Osteocyte (in vitro differentiated cells): Measurements from ENCODE around the gene SLC45A2. TPM values are rescaled to one million over a fixed set of nuclear protein-coding genes. Genes with fewer than 3 reads are reported as not detected.

Source experiments
- DNase-seq: peaks from one replicate; pipeline ENCODE4 v3.0.0; 2021; ENCODE audit warnings: mixed read lengths; ENCODE audit not compliant: unreplicated experiment; ENCODE audit errors: extremely low spot score
- H3K27ac Mint-ChIP-seq: one replicate; pipeline ENCODE4 v1.8.0; 2021; ENCODE audit warnings: mild to moderate bottlenecking, mixed read lengths; ENCODE audit not compliant: unreplicated experiment
- H3K27me3 Mint-ChIP-seq: one replicate; pipeline ENCODE4 v1.8.0; 2021; ENCODE audit warnings: mixed read lengths; ENCODE audit not compliant: unreplicated experiment
- H3K36me3 Mint-ChIP-seq: one replicate; pipeline ENCODE4 v1.8.0; 2021; ENCODE audit warnings: mixed read lengths; ENCODE audit not compliant: unreplicated experiment
- H3K4me1 Mint-ChIP-seq: one replicate; pipeline ENCODE4 v1.8.0; 2021; ENCODE audit warnings: mixed read lengths; ENCODE audit not compliant: unreplicated experiment
- H3K4me3 Mint-ChIP-seq: one replicate; pipeline ENCODE4 v1.8.0; 2021; ENCODE audit warnings: mild to moderate bottlenecking, moderate library complexity, mixed read lengths; ENCODE audit not compliant: unreplicated experiment
- H3K9me3 Mint-ChIP-seq: one replicate; pipeline ENCODE4 v1.8.0; 2021; ENCODE audit warnings: mixed read lengths; ENCODE audit not compliant: unreplicated experiment
- CTCF ChIP-seq: fragments of 200-600 bp; sonication (generic); IDR thresholded peaks from 2 replicates; pipeline ENCODE4 v1.5.0; 2021; ENCODE audit warnings: antibody characterized with exemption, mild to moderate bottlenecking, moderate library complexity
- total RNA-seq: library from RNA; stranded (reverse); gene quantifications from 2 replicates; pipeline ENCODE4 v1.2.1, GENCODE V29; 2021

Gene SLC45A2
- total RNA-seq, 1 donor from 2014 or later: not detected

GRCh38 chr5:33994845-33995244 lies 10.4 kb upstream of the SLC45A2 start:
- Mint-ChIP-seq H3K9me3 (no peaks in the 10 kb centered on the region), H3K36me3 (peaks cover 17% of the 10 kb centered on the region), H3K27ac (no peak overlapping the region), H3K4me3 (no peak overlapping the region), H3K27me3 (no peaks in the 10 kb centered on the region), H3K4me1 (peaks cover 7% of the 10 kb centered on the region)
- DNase-seq: no peak
- TF ChIP-seq CTCF: no peak

- TF ChIP-seq CTCF: no peak
- Mint-ChIP-seq H3K36me3 (peaks cover 24% of the 10 kb centered on the region), H3K4me3 (no peak overlapping the region), H3K9me3 (no peaks in the 10 kb centered on the region), H3K4me1 (peaks cover 7% of the 10 kb centered on the region), H3K27me3 (no peaks in the 10 kb centered on the region), H3K27ac (no peak overlapping the region)
- no peak for DNase-seq
These were observed 8.4 kb upstream of the SLC45A2 start for GRCh38 chr5:33992864-33993263.

- Mint-ChIP-seq H3K36me3 (peaks cover 17% of the 10 kb centered on the region), H3K9me3 (no peaks in the 10 kb centered on the region), H3K4me3 (no peak overlapping the region), H3K27me3 (no peaks in the 10 kb centered on the region), H3K4me1 (peaks cover 9% of the 10 kb centered on the region), H3K27ac (no peak overlapping the region)
- no peak for DNase-seq
- TF ChIP-seq CTCF: no peak
These were observed 954 bp upstream of the SLC45A2 start for GRCh38 chr5:33985447-33985846.

GRCh38 chr5:33984178-33984577 lies 315 bp downstream of the SLC45A2 start:
- Mint-ChIP-seq H3K36me3 (peaks cover 14% of the 10 kb centered on the region), H3K4me3 (no peak overlapping the region), H3K27ac (no peak overlapping the region), H3K9me3 (no peaks in the 10 kb centered on the region), H3K4me1 (peaks cover 9% of the 10 kb centered on the region), H3K27me3 (no peaks in the 10 kb centered on the region)
- TF ChIP-seq CTCF: no peak
- DNase-seq: no peak

GRCh38 chr5:33981408-33982162 lies 2.9 kb downstream of the SLC45A2 start:
- Mint-ChIP-seq H3K36me3 (no peaks in the 10 kb centered on the region), H3K27ac (no peak overlapping the region), H3K4me1 (peaks cover 9% of the 10 kb centered on the region), H3K27me3 (no peaks in the 10 kb centered on the region), H3K4me3 (no peak overlapping the region), H3K9me3 (no peaks in the 10 kb centered on the region)
- no peak for DNase-seq
- no peak for TF ChIP-seq CTCF
